Activated naive CD8-positive, alpha-beta T cell treated with anti-CD3 and anti-CD28 coated beads, Interleukin-2, amount 10 ng/mL, durations not matched to agents 7 days and 5 days (primary cell): ENCODE data around the gene CARD11. TPM values are rescaled to one million over a fixed set of nuclear protein-coding genes. Genes with fewer than 3 reads are reported as not detected.
A peak's percentile ranks its signal among the peaks of the same experiment; 100 is the strongest.

Source experiments
- ATAC-seq: fragments of 150-1000 bp; cut with Tn5 transposase; one replicate; pipeline ENCODE4 v1.10.0; 2021; ENCODE audit warnings: low read depth, moderate library complexity
- POLR2A ChIA-PET: fragments of 350-600 bp; sonication (Branson Sonifier 250); formaldehyde crosslinking; loops from one replicate; lab custom pipeline; 2021; ENCODE audit warnings: antibody characterized with exemption; lab: Charles Lee
- DNase-seq: peaks from one replicate; pipeline ENCODE4 v3.0.0; 2021
- H3K27ac Mint-ChIP-seq: one replicate; pipeline ENCODE4 v1.8.0; 2022; ENCODE audit warnings: mild to moderate bottlenecking, mixed read lengths
- H3K27me3 Mint-ChIP-seq: one replicate; pipeline ENCODE4 v1.8.0; 2022; ENCODE audit warnings: mild to moderate bottlenecking, moderate library complexity, mixed read lengths
- H3K36me3 Mint-ChIP-seq: one replicate; pipeline ENCODE4 v1.8.0; 2021; ENCODE audit warnings: mild to moderate bottlenecking, mixed read lengths
- H3K4me1 Mint-ChIP-seq: one replicate; pipeline ENCODE4 v1.8.0; 2021; ENCODE audit warnings: mixed read lengths
- H3K4me3 Mint-ChIP-seq: one replicate; pipeline ENCODE4 v1.8.0; 2022; ENCODE audit warnings: mild to moderate bottlenecking, moderate library complexity, mixed read lengths
- H3K9me3 Mint-ChIP-seq: one replicate; pipeline ENCODE4 v1.8.0; 2021; ENCODE audit warnings: mixed read lengths
- total RNA-seq, 2 experiments: library from RNA; stranded (reverse); gene quantifications; one replicate each; pipeline ENCODE4 v1.2.3, GENCODE V29; 2021

The CARD11 gene
- total RNA-seq, 2 experiments from 2014 or later, result 140 to 151 TPM

DNA sequence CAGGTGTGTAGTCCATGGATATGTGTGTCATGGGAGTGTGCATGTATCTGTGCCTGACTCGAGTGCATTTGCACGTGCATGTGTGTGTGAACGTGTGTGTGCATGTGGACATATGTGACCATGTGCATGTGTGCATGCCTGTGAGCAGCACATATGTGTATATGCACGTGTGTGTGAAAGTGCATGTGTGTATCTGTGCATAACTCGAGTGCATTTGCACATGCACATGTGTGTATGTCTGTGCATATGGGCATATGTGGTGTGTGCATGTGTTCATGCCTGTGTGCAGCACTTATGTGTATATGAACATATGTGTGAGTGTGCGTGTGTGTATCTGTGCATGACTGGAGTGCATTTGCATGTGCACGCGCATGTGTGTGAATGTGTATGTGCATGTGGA is 164.3 kb downstream of the CARD11 start:
- no peaks in the 10 kb centered on the region for H3K36me3 Mint-ChIP-seq
- H3K9me3 Mint-ChIP-seq, result no peaks in the 10 kb centered on the region
- H3K4me3 Mint-ChIP-seq, result peak overlapping the region; percentile 66
- peaks cover 1% of the 10 kb centered on the region for H3K27me3 Mint-ChIP-seq
- POLR2A ChIA-PET, result no interaction called here
- peaks cover 27% of the 10 kb centered on the region for H3K4me1 Mint-ChIP-seq
- DNase-seq (no peak), ATAC-seq (no peak)
- peak overlapping the region; percentile 74 for H3K27ac Mint-ChIP-seq

DNA sequence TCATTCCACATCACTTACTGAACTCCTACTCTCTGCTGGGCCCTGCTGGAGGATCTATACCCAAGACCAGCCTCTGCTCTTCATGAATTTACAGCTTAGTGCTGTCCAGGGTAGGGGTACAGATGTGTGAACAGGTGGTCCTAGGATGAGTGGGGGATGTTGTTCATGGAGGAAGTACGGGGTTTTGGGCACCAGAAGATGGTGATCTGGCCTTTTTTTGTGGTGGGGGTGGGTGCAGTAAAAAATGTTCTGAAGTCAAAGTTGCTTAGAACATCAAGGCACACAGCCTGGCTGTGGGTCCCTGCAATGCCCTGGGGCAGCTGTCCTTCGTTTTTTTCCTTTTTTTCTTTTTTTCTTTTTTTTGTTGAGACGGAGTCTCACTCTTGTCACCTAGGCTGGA is 165.4 kb downstream of the CARD11 start:
- H3K36me3 Mint-ChIP-seq, result no peaks in the 10 kb centered on the region
- peaks cover 38% of the 10 kb centered on the region for H3K4me1 Mint-ChIP-seq
- peak overlapping the region; percentile 66 for H3K4me3 Mint-ChIP-seq
- POLR2A ChIA-PET, result no interaction called here
- H3K27ac Mint-ChIP-seq, result peak overlapping the region; percentile 74
- DNase-seq (no peak), ATAC-seq (no peak)
- H3K9me3 Mint-ChIP-seq, result no peaks in the 10 kb centered on the region
- peaks cover 1% of the 10 kb centered on the region for H3K27me3 Mint-ChIP-seq

DNA sequence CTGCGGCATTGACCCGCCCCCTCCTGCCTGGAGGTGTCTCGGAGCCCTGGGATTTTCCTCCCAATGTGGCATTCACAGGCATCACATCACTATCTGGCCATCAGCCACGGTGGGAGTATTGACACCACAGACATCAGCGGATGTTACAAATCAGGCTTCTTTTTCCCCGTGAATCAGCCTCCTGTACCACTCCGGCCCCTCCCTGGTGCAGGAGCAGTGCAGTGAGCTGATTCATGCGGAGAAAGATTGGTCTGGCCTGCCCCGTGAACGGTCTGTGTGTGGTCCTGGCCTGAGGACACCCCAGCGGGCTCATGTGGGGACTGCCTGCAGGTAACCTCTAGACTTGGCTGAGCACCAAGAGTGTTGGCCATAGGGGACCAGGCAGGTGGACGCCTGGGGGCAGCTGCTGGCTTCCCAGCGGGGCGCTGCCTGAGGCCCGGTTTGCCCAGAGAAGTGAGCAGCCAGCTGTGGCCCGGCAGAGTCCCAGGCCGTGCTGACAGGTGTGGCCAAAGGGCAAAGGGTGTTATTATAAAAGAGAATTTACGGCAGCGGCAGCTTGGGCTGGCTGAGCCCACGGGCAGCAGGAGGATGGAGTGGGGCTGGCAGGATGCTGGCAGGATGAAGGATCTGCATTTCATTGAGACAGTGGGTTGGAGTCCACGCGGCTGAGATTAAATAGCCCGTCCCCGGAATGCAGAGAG is 167.5 kb downstream of the CARD11 start:
- ATAC-seq (no peak), DNase-seq (no peak)
- H3K36me3 Mint-ChIP-seq, result no peaks in the 10 kb centered on the region
- no peak overlapping the region for H3K4me3 Mint-ChIP-seq
- peaks cover 6% of the 10 kb centered on the region for H3K27me3 Mint-ChIP-seq
- no peaks in the 10 kb centered on the region for H3K9me3 Mint-ChIP-seq
- peaks cover 43% of the 10 kb centered on the region for H3K4me1 Mint-ChIP-seq
- POLR2A ChIA-PET, result no interaction called here
- H3K27ac Mint-ChIP-seq, result no peak overlapping the region

DNA sequence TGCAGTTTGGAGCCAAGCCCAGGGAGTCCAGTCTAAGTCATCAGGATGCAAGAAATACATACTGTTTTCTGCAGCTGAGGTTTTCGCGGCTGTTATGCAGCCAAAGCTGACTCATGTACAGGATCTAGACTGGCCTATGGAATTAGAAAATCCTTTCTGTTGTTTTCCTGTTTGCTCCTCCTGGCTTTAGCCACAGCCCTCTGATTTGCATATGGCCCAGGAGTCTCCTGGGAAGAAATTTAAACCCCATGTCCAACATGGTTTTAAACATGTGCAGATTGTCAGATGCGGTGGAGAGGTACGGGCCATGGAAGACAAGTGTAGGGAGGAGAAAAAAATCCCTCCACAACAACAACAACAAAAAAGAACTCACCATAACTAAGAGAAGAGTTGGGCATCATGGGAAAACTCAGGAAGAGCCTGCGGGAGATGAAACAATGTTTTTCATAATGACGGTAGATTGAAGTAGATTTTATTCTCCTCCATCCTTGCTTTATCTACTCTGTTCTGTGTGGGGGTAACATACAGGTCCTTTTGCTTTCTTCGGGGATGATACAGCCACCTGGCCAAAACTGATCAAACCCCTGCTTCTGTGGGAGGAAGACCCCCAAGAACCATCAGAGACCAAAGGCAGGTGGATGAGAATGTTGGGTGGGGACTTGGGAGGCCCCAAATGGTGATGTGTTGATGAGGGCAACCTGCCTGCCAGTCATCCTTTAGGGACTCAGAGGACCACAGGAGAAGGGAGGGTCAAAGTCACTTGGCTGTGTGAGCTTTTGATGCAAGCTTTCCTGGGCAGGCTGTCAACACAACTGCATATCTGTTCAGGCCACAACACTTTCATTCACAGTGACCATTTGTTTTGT is 169.7 kb downstream of the CARD11 start:
- Mint-ChIP-seq H3K36me3 (no peaks in the 10 kb centered on the region), H3K4me3 (no peak overlapping the region), H3K27ac (peak overlapping the region; percentile 68), H3K27me3 (peaks cover 9% of the 10 kb centered on the region), H3K4me1 (peaks cover 42% of the 10 kb centered on the region), H3K9me3 (no peaks in the 10 kb centered on the region)
- POLR2A ChIA-PET, result no interaction called here
- ATAC-seq (no peak), DNase-seq (no peak)

DNA sequence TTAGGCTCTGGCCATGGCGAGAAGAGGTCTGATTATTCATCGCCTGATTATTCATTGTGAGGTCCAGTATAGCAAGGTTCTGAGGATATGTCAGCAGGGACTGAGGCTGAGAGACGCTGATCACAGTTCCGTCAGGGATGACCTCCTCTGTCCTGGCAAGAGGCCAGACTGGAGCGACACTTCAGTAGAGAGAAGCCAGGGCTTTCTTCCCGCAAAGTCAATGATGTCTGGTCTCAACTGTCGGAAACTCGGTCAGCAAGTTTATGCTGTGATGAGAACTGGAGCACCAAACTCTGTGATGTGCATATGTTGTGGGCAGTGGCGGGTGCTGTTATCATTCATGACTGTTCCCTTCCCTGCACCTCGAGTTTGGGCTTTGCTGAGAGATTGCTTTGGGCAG is 170.5 kb downstream of the CARD11 start:
- no peaks in the 10 kb centered on the region for H3K36me3 Mint-ChIP-seq
- H3K9me3 Mint-ChIP-seq, result no peaks in the 10 kb centered on the region
- no peak overlapping the region for H3K4me3 Mint-ChIP-seq
- no peak for ATAC-seq
- H3K27me3 Mint-ChIP-seq, result peaks cover 8% of the 10 kb centered on the region
- POLR2A ChIA-PET, result no interaction called here
- H3K4me1 Mint-ChIP-seq, result peaks cover 34% of the 10 kb centered on the region
- DNase-seq, result no peak
- H3K27ac Mint-ChIP-seq, result no peak overlapping the region

DNA sequence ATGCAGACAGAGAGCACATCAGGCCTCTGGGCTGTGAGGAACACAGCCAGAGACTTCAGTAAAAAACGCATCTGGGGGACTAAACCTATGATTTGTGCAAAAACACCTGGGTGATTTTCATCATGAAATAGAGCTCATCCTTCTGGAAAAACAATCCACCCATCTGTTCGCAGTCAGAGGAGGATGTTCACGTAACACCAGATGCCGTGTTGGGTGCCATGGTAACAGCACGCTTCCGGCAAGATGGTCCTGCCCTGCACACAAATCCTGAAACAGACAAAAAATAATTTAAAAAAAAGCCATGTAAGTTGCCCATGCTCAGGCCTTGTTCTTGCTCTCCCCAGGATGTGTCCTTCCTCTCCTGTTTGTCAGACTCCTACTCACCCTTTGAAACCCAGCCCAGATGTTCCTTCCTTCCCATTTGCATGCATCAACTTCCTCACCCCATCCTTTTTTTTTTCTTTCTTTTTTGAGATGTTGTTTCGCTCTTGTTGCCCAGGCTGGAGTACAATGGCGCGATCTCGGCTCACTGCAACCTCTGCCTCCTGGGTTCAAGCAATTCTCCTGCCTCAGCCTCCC is 171.3 kb downstream of the CARD11 start:
- peaks cover 7% of the 10 kb centered on the region for H3K27me3 Mint-ChIP-seq
- POLR2A ChIA-PET, result no interaction called here
- H3K9me3 Mint-ChIP-seq, result no peaks in the 10 kb centered on the region
- ATAC-seq, result no peak
- H3K36me3 Mint-ChIP-seq, result no peaks in the 10 kb centered on the region
- peaks cover 33% of the 10 kb centered on the region for H3K4me1 Mint-ChIP-seq
- DNase-seq, result no peak
- H3K4me3 Mint-ChIP-seq, result no peak overlapping the region
- H3K27ac Mint-ChIP-seq, result peak overlapping the region; percentile 49

DNA sequence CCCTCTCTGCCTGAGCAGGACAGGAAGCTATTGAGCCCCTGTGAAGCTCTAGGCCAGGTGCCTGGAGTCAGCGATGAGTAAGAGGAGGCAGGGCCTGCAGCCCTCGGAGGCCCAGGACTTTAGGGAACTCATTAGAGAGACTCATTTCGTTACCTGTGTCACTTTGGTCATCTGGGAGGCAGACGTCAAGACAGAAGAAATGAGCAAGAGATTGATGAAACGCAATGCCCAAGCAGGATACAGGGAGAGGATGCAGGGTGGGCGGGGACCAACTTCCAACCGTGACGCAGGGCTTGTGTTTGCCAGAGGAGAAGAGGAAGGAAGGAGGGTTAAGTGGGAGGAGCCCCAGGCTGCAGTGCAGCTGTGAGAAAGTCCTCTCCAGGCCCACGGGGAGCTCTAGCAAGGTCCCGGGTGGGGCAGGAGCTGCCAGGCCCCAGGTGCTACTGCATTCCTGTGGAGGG is 173.2 kb downstream of the CARD11 start:
- ATAC-seq, result peak; percentile 74
- Mint-ChIP-seq H3K4me1 (peaks cover 33% of the 10 kb centered on the region), H3K27ac (peak overlapping the region; percentile 62)

DNA sequence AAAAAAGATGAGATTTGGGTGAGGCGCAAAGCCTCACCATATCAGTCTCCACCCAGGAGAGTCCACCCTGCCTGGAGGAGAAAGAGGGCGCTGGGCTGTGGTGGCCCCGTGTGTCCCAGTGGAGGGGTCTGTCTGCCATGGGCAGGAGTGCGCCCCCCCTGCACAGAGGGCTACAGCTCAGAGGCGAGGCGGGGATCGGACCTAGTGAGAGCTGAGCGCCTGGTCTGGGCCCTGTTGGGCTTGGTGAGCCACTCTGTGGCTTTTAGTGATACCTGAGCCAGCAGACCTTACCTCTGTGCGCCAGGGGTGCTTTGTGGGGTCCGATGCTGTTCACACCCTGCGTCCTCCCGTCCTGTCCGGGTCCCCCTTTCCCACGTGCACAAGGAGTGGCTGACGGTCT is 173.7 kb downstream of the CARD11 start:
- peak overlapping the region; percentile 62 for H3K27ac Mint-ChIP-seq
- no peak overlapping the region for H3K4me3 Mint-ChIP-seq
- POLR2A ChIA-PET, result no interaction called here
- peaks cover 30% of the 10 kb centered on the region for H3K4me1 Mint-ChIP-seq
- H3K27me3 Mint-ChIP-seq, result peaks cover 9% of the 10 kb centered on the region
- DNase-seq (no peak), ATAC-seq (no peak)
- no peaks in the 10 kb centered on the region for H3K36me3 Mint-ChIP-seq
- H3K9me3 Mint-ChIP-seq, result no peaks in the 10 kb centered on the region

More for the DNA sequence above, 173.2 kb downstream of the CARD11 start:
- peak overlapping the region; percentile 53 for H3K4me3 Mint-ChIP-seq
- H3K36me3 Mint-ChIP-seq, result no peaks in the 10 kb centered on the region
- POLR2A ChIA-PET, result no interaction called here
- H3K9me3 Mint-ChIP-seq, result no peaks in the 10 kb centered on the region
- DNase-seq, result no peak
- peaks cover 9% of the 10 kb centered on the region for H3K27me3 Mint-ChIP-seq

DNA sequence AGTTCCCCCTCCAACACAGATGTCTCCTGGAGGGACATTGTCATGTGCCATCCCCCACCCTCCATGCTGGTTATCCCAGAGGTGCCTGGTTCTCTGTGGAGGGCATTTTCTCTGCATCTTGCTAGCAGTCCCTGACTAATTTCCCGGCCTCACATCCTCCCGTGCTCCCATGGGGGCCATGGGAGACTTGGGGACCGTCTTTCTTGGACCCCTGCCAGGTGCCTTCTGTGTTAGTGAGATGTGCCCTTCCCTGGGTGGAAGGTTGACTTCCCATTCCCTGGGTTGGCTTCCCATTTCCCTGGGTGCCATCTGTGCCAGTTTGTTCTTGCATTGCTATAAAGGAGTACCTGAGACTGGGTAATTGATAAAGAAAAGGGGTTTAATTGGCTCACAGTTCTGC is 177.1 kb downstream of the CARD11 start:
- DNase-seq (no peak), ATAC-seq (no peak)
- H3K4me1 Mint-ChIP-seq, result peaks cover 34% of the 10 kb centered on the region
- H3K27me3 Mint-ChIP-seq, result peaks cover 5% of the 10 kb centered on the region
- H3K4me3 Mint-ChIP-seq, result no peak overlapping the region
- H3K9me3 Mint-ChIP-seq, result no peaks in the 10 kb centered on the region
- H3K27ac Mint-ChIP-seq, result no peak overlapping the region
- H3K36me3 Mint-ChIP-seq, result no peaks in the 10 kb centered on the region
- POLR2A ChIA-PET, result no interaction called here

DNA sequence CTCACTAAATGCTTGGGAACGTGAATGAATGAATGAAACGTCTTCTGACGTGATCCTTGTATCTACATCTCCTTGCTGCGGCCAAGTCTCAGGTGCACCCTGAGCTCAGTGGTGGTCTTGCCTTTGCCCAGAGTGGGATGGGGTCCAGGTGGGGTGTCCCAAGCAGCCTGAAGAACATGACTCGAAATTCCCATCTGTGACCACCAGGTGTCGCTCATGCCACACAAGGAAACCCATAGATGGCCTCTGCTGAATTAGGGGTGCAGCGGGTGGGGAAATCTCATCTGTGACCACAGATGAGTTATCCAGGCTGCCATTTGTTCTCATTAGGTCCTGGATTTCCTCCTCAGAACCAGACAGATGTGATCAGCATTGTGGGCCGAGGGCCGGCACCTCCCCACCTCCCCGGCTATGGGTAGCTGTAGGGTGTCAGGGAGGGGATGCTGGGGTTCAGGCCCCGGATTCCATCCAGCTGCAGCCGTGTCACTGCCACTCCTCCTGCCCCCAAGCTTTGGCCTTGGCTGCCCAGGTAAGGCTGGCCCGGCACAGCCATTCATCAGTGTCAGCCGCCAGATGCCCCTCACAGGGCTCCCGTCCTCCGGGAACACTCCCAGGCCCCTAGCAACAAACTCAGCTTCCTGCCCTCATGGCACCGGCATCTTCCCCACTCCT is 178.5 kb downstream of the CARD11 start:
- peak overlapping the region; percentile 48 for H3K27ac Mint-ChIP-seq
- no peaks in the 10 kb centered on the region for H3K9me3 Mint-ChIP-seq
- peaks cover 25% of the 10 kb centered on the region for H3K4me1 Mint-ChIP-seq
- DNase-seq (peak; percentile 75), ATAC-seq (no peak)
- H3K4me3 Mint-ChIP-seq, result peak overlapping the region; percentile 39
- no peaks in the 10 kb centered on the region for H3K36me3 Mint-ChIP-seq
- POLR2A ChIA-PET, result no interaction called here
- peaks cover 5% of the 10 kb centered on the region for H3K27me3 Mint-ChIP-seq

DNA sequence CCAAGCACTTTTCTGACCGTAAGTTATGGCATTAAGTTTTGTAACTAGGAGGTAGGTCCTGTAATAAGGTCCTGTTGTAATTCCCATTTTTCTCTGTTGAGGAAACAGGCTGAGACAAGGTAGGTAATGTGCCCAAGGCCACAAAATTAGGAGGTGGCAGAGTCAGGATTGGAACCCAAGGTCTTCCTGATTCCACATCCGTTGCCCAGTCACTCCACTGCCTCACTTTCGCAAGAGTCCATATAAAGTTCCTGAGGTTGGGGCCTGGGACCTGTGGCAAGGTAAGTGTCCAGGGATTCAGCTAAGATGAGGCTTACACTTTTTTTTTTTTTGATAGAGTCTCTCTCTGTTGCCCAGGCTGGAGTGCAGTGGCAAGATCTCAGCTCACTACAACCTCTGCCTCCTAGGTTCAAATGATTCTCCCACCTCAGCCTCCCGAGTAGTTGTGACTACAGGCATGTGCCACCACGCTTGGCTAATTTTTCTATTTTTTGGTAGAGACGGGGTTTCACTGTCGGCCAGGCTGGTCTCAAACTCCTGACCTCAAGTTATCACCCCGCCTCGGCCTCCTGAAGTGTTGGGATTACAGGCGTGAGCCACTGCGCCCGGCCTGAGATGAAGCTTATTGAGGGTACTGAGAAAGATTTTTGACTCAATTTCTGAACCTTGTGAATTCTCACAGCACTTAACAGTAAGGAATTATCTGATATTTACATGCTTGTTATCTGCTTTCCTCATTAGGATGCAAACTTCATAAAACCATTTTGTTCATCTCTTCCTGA is 179.3 kb downstream of the CARD11 start:
- Mint-ChIP-seq H3K27ac (no peak overlapping the region), H3K4me3 (peak overlapping the region; percentile 77), H3K36me3 (no peaks in the 10 kb centered on the region), H3K9me3 (no peaks in the 10 kb centered on the region), H3K27me3 (peaks cover 4% of the 10 kb centered on the region), H3K4me1 (peaks cover 25% of the 10 kb centered on the region)
- POLR2A ChIA-PET, result interaction anchor here (0.8 kb wide), 1 partner anchor 29 kb away, joined by 3 read pairs; no protein-coding TSS in a partner anchor
- no peak for ATAC-seq
- no peak for DNase-seq

DNA sequence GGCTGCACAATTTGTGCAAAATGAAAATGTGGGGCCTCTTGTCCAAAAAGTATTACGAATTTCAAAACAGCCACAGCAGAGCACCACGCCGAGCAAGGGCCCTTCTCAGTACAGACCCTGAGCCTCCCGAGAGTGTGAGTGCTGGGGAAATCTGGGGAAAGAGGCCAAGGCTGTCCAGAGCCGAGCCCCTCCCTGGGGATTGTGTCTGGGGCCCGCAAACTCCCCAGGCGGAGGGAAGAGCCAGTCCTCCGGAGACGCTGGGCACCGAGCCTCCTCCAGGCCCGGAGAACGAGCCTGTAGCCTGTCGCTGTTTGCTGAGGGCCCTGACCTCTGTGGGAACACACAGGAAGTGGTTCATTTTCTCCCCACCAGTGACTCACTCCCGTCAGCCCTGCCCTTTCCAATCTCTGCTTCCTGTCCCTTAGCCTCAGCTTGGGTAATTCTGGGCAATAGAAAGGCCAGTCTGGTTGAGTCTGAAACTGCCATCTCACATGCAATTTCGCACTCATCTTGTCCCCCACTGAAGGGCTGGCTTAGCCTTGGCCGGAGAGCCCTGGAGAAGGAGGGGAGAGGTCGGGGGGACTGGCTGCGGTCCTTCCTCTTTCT is 180.1 kb downstream of the CARD11 start:
- DNase-seq, result peak; percentile 74
- Mint-ChIP-seq H3K4me3 (peak overlapping the region; percentile 77), H3K27ac (peak overlapping the region; percentile 82), H3K36me3 (no peaks in the 10 kb centered on the region), H3K4me1 (peaks cover 23% of the 10 kb centered on the region), H3K9me3 (no peaks in the 10 kb centered on the region), H3K27me3 (peaks cover 2% of the 10 kb centered on the region)
- peak; percentile 95 for ATAC-seq
- POLR2A ChIA-PET, result interaction anchor here (0.8 kb wide), 1 partner anchor 30 kb away, joined by 3 read pairs; no protein-coding TSS in a partner anchor
